K562 (cell line): ENCODE measurements around the gene BTN3A1. TPM values are rescaled to one million over a fixed set of nuclear protein-coding genes. Genes with fewer than 3 reads are reported as not detected.

ENCODE experiments used
- CCNT2 ChIP-seq: IDR thresholded peaks from 2 replicates; pipeline ENCODE4 v1.6.1; 2011; ENCODE audit warnings: borderline replicate concordance, low read depth, mild to moderate bottlenecking, moderate library complexity, mixed read lengths, low read length; ENCODE audit not compliant: insufficient read length; ENCODE audit errors: extremely low read depth
- CEBPG ChIP-seq, 3 experiments: fragments of 200-800 bp in 1 of 3; sonication (Bioruptor generic) in 1 of 3; sonication (generic) in 1 of 3; formaldehyde crosslinking in 1 of 3; IDR thresholded peaks in 2 of 3; conservative IDR thresholded peaks in 1 of 3; 2 replicates each; pipeline versions ENCODE4 v1.6.1 to v1.8.0; 2016 to 2022; ENCODE audit warnings: missing compliant biosample characterization in 2 of 3, missing genetic modification characterization in 2 of 3, mild to moderate bottlenecking in 1 of 3, missing genetic modification reagents in 1 of 3
- CHAMP1 ChIP-seq: fragments of 450-650 bp; IDR thresholded peaks from 2 replicates; pipeline ENCODE4 v1.6.1; 2016; ENCODE audit warnings: mild to moderate bottlenecking
- CHCHD3 ChIP-seq: fragments of 250-450 bp; sonication (Bioruptor Pico); IDR thresholded peaks from 2 replicates; pipeline ENCODE4 v2.1.2; 2022; ENCODE audit warnings: mild to moderate bottlenecking
- DPF2 ChIP-seq: fragments of 450-650 bp; IDR thresholded peaks from 2 replicates; pipeline ENCODE4 v1.6.1; 2016
- GMEB1 ChIP-seq: fragments of 250-450 bp; sonication (Bioruptor Pico); IDR thresholded peaks from 2 replicates; pipeline ENCODE4 v1.4.0; 2020; ENCODE audit warnings: mild to moderate bottlenecking
- GTF2E2 ChIP-seq: fragments of 200-800 bp; sonication (Bioruptor generic); IDR thresholded peaks from 2 replicates; pipeline ENCODE4 v1.6.1; 2016; ENCODE audit warnings: missing genetic modification characterization, missing compliant biosample characterization
- HDAC3 ChIP-seq: fragments of 450-650 bp; IDR thresholded peaks from 2 replicates; pipeline ENCODE4 v1.6.1; 2018; ENCODE audit warnings: borderline replicate concordance, mild to moderate bottlenecking, moderate library complexity; ENCODE audit not compliant: partially characterized antibody
- JUNB ChIP-seq: fragments of 450-650 bp; formaldehyde crosslinking; conservative IDR thresholded peaks from 2 replicates; pipeline ENCODE4 v1.4.0; 2020; ENCODE audit warnings: mild to moderate bottlenecking
- NCOA4 ChIP-seq: fragments of 450-650 bp; IDR thresholded peaks from 2 replicates; pipeline ENCODE4 v1.6.1; 2018; ENCODE audit warnings: mild to moderate bottlenecking; ENCODE audit not compliant: partially characterized antibody
- NELFE ChIP-seq: IDR thresholded peaks from 2 replicates; pipeline ENCODE4 v1.6.1; 2011; ENCODE audit warnings: mild to moderate bottlenecking; ENCODE audit not compliant: insufficient read depth, insufficient read length
- PHF21A ChIP-seq: fragments of 450-650 bp; IDR thresholded peaks from 2 replicates; pipeline ENCODE4 v1.6.1; 2017; ENCODE audit warnings: low read depth, borderline replicate concordance
- PPARD ChIP-seq: fragments of 250-450 bp; sonication (Bioruptor Pico); IDR thresholded peaks from 2 replicates; pipeline ENCODE4 v1.8.0; 2022; ENCODE audit warnings: inconsistent platforms, mild to moderate bottlenecking, moderate library complexity
- RHOXF2B ChIP-seq: fragments of 250-450 bp; sonication (Bioruptor Pico); conservative IDR thresholded peaks from 2 replicates; pipeline ENCODE4 v1.5.1; 2021
- SFPQ ChIP-seq: fragments of 200-400 bp; formaldehyde crosslinking; IDR thresholded peaks from 2 replicates; pipeline ENCODE4 v1.6.1; 2017; ENCODE audit warnings: mild to moderate bottlenecking, low read depth, low read length, moderate library complexity
- SIN3A ChIP-seq, 2 experiments: fragments of 150-350 bp in 1 of 2; IDR thresholded peaks; 2 replicates each; pipeline ENCODE4 v1.6.1; 2011 to 2016; ENCODE audit warnings: borderline replicate concordance in 2 of 2, low read depth in 2 of 2, low read length in 2 of 2, mild to moderate bottlenecking in 2 of 2, moderate library complexity in 2 of 2; ENCODE audit not compliant: control insufficient read depth in 1 of 2
- U2AF2 ChIP-seq: fragments of 200-400 bp; formaldehyde crosslinking; optimal IDR thresholded peaks from 2 replicates; pipeline ENCODE3; 2017; ENCODE audit warnings: low read depth, mild to moderate bottlenecking, low read length
- ZNF143 ChIP-seq: sonication (generic); formaldehyde crosslinking; IDR thresholded peaks from 2 replicates; pipeline ENCODE4 v1.9.0; 2022; ENCODE audit warnings: mild to moderate bottlenecking, missing genetic modification reagents
- ZNF224 ChIP-seq: sonication (generic); formaldehyde crosslinking; IDR thresholded peaks from 2 replicates; pipeline ENCODE4 v1.8.0; 2022; ENCODE audit warnings: mild to moderate bottlenecking, missing genetic modification reagents
- ZZZ3 ChIP-seq: fragments of 450-650 bp; IDR thresholded peaks from 2 replicates; pipeline ENCODE4 v1.6.1; 2016; ENCODE audit warnings: antibody characterized with exemption, mild to moderate bottlenecking, moderate library complexity
- polyA plus RNA-seq, 8 experiments: library from polyadenylated mRNA; depleted of rRNA in 4 of 8; stranded (reverse) in 5 of 8; unstranded in 3 of 8; fragments of >200 nt; fragmentation: Nextera tagmentation in 2 of 8; fragmentation: Illumina TruSeq in 1 of 8; extraction: Ambion mirVana in 2 of 8; extraction: Trizol in 1 of 8; gene quantifications; 2 replicates each; pipeline versions ENCODE4 v1.2.1 to v1.2.3, GENCODE V29; 2011 to 2014; ENCODE audit warnings: inconsistent platforms in 1 of 8, missing spikeins in 1 of 8
- total RNA-seq, 7 experiments: library from RNA; depleted of rRNA in 6 of 7; stranded (reverse); fragments of >200 nt in 6 of 7; fragmentation: Illumina TruSeq in 2 of 7; extraction: Trizol in 2 of 7; gene quantifications; 2 replicates each; pipeline versions ENCODE4 v1.2.1 to v1.2.3, GENCODE V29; 2011 to 2021; ENCODE audit warnings: low replicate concordance in 1 of 7

The BTN3A1 gene
- total and polyA plus RNA-seq, 9 of the 15 experiments (the other 6 are each of a cell fraction or from before 2014, with no cell fraction given), result 0.84 to 8.5 (median 3.9) TPM

GRCh38 chr6:26421259-26422144 lies 19.4 kb downstream of the BTN3A1 start (continued):
- TF ChIP-seq GMEB1 (CRISPR knock-in tag) (no peak), HDAC3 (no peak), ZNF143 (CRISPR knock-in tag) (no peak), JUNB (no peak), GTF2E2 (no peak), PPARD (CRISPR knock-in tag) (no peak), NCOA4 (no peak), CHAMP1 (no peak), RHOXF2B (no peak), SFPQ (no peak), CHCHD3 (CRISPR knock-in tag) (no peak), SIN3A (IDR thresholded peaks at IDR 0.05; ENCODE audit: borderline replicate concordance in 2 of 2, control insufficient read depth in 1 of 2, low read depth in 2 of 2, low read length in 2 of 2) (no peak; a peak in 1 of 4 replicates), NELFE (no peak), PHF21A (no peak), DPF2 (peak; percentile 44), ZZZ3 (no peak), U2AF2 (no peak), CCNT2 (no peak), ZNF224 (CRISPR knock-in tag) (no peak), CEBPG (CRISPR knock-in tag; IDR thresholded peaks at IDR 0.05) (no peak), CEBPG (tag; conservative IDR thresholded peaks at IDR 0.05 in 1 of 2, IDR thresholded peaks at IDR 0.05 in 1 of 2) (no peak)
